Subcutaneous adipose tissue (tissue), 4 donors: Measurements from ENCODE around the gene RECQL5. TPM values are rescaled to one million over a fixed set of nuclear protein-coding genes. Genes with fewer than 3 reads are reported as not detected.

Experiments
- total RNA-seq, 4 donors: library from RNA; depleted of rRNA; stranded (reverse); fragments of >200 nt; gene quantifications; one replicate each; pipeline ENCODE4 v1.1.0, GENCODE V29; 2016
- TF ChIP-seq, protein P1 (sequence below): fragments of 450-650 bp; IDR thresholded peaks from one replicate; pipeline ENCODE4 v1.5.1; 2016; ENCODE audit warnings: low read depth, mild to moderate bottlenecking, control low read depth, antibody characterized with exemption, moderate library complexity

RECQL5 gene
- total RNA-seq, 4 donors from 2014 or later = 7.7 to 23.4 (median 15.5) TPM

DNA sequence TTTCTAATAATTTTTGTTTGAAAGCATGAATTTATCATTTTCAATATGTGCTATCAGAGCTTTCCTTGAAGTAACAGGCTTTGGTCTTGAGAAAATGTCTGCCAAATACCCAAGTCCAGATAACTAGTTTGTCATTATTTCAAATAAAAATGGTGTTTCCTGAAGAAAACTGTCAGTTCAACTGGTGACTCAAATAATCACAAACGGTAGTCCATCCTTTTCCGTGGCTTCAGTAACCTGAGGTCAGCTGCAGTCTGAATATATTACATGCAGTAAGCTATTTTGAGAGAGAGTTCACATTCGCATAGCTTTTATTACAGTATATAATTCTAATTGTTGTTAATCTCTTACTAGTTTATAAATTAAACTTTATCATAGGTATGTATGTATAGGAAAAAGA lies 9.5 kb upstream of the RECQL5 start:
- TF ChIP-seq, protein P1, sequence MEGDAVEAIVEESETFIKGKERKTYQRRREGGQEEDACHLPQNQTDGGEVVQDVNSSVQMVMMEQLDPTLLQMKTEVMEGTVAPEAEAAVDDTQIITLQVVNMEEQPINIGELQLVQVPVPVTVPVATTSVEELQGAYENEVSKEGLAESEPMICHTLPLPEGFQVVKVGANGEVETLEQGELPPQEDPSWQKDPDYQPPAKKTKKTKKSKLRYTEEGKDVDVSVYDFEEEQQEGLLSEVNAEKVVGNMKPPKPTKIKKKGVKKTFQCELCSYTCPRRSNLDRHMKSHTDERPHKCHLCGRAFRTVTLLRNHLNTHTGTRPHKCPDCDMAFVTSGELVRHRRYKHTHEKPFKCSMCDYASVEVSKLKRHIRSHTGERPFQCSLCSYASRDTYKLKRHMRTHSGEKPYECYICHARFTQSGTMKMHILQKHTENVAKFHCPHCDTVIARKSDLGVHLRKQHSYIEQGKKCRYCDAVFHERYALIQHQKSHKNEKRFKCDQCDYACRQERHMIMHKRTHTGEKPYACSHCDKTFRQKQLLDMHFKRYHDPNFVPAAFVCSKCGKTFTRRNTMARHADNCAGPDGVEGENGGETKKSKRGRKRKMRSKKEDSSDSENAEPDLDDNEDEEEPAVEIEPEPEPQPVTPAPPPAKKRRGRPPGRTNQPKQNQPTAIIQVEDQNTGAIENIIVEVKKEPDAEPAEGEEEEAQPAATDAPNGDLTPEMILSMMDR = no peak

DNA sequence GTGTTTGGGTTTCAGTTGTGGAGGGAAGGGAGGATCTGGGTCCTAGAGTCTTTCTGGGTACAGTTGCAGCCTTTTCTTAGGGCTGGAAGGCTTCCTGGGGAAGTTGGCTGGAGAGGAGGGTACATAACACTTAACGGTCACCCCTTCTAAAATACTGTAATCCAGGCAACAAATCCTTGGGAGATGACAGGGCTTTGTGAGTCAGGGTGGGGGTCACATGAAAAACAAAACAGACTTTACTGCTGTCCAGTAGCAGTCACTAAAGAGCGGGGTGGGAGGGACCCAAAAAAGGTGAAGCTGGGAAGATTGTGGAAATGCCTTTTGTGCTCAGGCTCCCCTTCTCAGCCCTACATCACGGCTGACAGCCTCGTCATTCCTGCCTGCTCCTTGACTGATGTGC lies 6.5 kb upstream of the RECQL5 start:
- TF ChIP-seq, protein P1 = no peak

DNA sequence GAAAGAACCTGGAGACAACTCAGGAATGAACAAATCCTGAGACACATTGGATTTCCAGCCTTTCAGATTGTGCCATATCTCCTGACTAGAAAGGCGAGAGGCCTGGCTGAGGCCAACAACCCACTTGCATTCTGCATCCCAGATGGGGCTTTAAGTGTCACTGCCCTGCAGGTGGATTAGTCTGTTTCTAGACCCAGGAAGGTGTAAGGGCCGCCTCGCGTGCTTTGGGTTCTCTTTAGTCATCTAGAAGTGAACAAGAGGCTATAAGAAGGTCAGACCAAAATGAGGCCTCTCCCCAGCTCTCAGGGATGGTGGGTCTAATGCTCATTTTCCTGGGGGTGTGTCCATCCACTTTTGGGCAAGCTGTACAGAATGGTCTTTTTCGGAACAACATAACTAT lies 5.1 kb upstream of the RECQL5 start:
- TF ChIP-seq, protein P1 = no peak

DNA sequence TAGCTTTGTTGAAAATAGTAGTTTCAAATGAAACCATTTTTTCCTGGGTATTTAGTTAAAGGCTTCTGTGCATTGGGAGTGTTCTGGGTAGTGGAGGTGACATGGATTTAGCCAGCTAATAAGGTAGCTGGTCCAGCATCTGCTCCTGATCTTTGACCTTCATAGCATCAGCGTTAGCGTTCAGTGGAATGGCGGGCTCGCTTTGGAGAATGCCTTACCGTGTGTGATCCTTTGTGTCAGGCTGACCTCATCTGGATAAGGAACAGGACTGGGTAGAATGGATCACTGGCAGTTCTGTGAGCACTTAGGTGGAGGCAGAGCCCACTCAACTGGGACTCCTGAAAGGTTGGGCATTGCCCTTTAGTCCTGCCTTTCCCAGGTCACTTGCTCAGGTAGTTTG lies 3.9 kb upstream of the RECQL5 start:
- TF ChIP-seq, protein P1 = no peak

DNA sequence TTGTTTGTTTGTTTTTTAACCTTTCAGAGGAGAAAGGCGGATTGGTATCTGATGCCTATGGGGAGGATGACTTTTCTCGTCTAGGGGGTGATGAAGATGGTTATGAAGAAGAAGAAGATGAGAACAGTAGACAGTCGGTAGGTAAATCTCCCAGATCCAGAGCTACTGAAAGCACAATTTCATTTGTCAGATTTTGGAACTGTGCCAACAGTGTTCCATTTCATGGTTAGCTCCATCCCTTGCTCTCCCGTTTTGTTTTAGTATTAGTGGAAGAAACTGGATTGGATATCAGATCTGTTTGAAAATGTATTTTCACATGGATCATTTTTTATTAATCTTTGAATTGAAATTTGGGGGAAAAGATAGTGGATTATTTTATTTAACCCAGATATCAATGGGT lies 1.5 kb upstream of the RECQL5 start:
- TF ChIP-seq, protein P1 = no peak

DNA sequence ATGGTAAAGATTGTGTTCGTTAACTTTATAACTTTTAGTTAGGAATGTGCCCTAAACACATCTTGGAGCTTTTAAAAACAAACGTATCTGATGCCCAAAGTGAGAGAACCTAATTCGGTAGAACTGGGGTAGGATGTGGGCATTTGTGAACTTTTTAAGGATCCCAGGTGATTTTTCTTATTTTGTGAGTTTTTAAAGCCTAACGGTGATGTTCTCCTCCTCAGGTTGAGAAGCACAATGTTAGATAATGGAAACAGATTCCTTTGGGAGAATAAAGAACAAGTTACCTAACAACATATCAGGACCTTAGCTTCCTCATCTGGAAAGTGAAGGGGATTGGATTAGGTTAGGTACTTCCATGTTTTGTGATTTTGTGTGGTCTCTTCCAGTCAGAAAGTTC lies 871 bp upstream of the RECQL5 start:
- TF ChIP-seq, protein P1 = no peak

DNA sequence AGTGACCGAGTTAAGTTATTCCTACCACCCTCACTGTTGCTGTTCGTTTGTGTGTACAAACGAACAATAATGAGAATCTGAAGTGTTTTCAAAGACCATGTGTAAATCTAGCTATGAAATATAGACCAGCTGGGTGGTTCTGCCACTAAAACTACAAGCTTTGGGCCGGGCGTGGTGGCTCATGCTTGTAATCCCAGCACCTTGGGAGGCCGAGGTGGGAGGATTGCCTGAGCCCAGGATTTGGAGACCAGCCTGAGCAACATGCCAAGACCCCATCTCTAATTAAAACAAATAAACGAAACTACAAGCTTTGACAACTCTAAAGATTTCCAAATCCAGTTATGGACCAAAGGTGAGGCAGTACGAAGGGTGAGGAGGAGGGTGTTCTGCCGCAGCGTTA lies 973 bp downstream of the RECQL5 start:
- TF ChIP-seq, protein P1 = no peak

DNA sequence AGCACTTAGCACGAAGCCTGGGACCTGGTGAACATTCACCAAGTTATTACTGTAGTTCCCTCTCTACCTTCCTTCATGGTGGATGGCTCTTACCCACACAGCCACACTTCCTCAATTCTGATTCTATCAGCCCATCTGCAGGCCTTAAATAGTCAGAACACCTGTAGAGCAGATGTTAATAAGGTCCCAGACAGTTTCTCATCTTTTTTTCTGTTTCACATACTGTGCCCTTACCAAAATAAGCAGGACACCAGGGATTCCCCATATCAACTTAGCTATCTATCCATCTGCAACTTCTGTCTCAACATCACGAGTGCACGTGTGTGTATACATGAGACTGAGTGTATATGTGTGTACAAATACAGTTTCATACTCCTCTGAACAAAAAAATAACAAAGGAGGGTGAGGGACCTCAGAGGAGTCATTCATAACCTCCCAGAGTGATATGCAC lies 2.8 kb downstream of the RECQL5 start:
- TF ChIP-seq, protein P1 = no peak
